SK-N-SH treated with all-trans-retinoic acid at 6 μM for 48 hours (cell line): ENCODE data around the gene SH3RF2.

Source experiments
- ATAC-seq: fragments of 200-7000 bp; cut with Tn5 transposase; 3 replicates; pipeline ENCODE4 v1.9.1; 2020; ENCODE audit warnings: mild to moderate bottlenecking, moderate library complexity
- BACH2 ChIP-seq: fragments of 250-450 bp; sonication (Bioruptor Pico); IDR thresholded peaks from 2 replicates; pipeline ENCODE4 v1.9.0; 2021; ENCODE audit warnings: mild to moderate bottlenecking, borderline replicate concordance
- CSDC2 ChIP-seq: fragments of 250-450 bp; sonication (Bioruptor Pico); IDR thresholded peaks from 2 replicates; pipeline ENCODE4 v1.5.0; 2020; ENCODE audit warnings: mild to moderate bottlenecking, moderate library complexity
- ESRRG ChIP-seq: fragments of 250-450 bp; sonication (Bioruptor Pico); IDR thresholded peaks from 2 replicates; pipeline ENCODE4 v1.6.1; 2021; ENCODE audit warnings: mild to moderate bottlenecking
- GLIS3 ChIP-seq: fragments of 250-450 bp; sonication (Bioruptor Pico); IDR thresholded peaks from 2 replicates; pipeline ENCODE4 v1.5.0; 2020; ENCODE audit warnings: mild to moderate bottlenecking, moderate library complexity
- ISL1 ChIP-seq: fragments of 250-450 bp; sonication (Bioruptor Pico); IDR thresholded peaks from 2 replicates; pipeline ENCODE4 v2.1.2; 2022; ENCODE audit warnings: mild to moderate bottlenecking, moderate library complexity
- OSR1 ChIP-seq: fragments of 250-450 bp; sonication (Bioruptor Pico); IDR thresholded peaks from 2 replicates; pipeline ENCODE4 v1.8.0; 2022; ENCODE audit warnings: moderate library complexity, mild to moderate bottlenecking, inconsistent platforms
- PPARA ChIP-seq: fragments of 250-450 bp; sonication (Bioruptor Pico); IDR thresholded peaks from 2 replicates; pipeline ENCODE4 v1.5.0; 2020; ENCODE audit warnings: mild to moderate bottlenecking, borderline replicate concordance
- RARB ChIP-seq: fragments of 250-450 bp; sonication (Bioruptor Pico); IDR thresholded peaks from 2 replicates; pipeline ENCODE4 v1.8.0; 2021; ENCODE audit warnings: mild to moderate bottlenecking, moderate library complexity
- SNAI2 ChIP-seq: fragments of 250-450 bp; sonication (Bioruptor Pico); IDR thresholded peaks from 2 replicates; pipeline ENCODE4 v1.5.0; 2020; ENCODE audit warnings: mild to moderate bottlenecking, moderate library complexity
- TCF4 ChIP-seq: fragments of 250-450 bp; sonication (Bioruptor Pico); IDR thresholded peaks from 2 replicates; pipeline ENCODE4 v1.8.0; 2021; ENCODE audit warnings: mild to moderate bottlenecking, moderate library complexity, borderline replicate concordance
- TOX ChIP-seq: fragments of 250-450 bp; sonication (Bioruptor Pico); IDR thresholded peaks from 2 replicates; pipeline ENCODE4 v1.8.0; 2021; ENCODE audit warnings: mild to moderate bottlenecking, moderate library complexity, borderline replicate concordance
- ZC3H10 ChIP-seq: fragments of 250-450 bp; sonication (Bioruptor Pico); IDR thresholded peaks from 2 replicates; pipeline ENCODE4 v1.5.1; 2021; ENCODE audit warnings: mild to moderate bottlenecking, moderate library complexity
- ZFP3 ChIP-seq: fragments of 250-450 bp; sonication (Bioruptor Pico); IDR thresholded peaks from 2 replicates; pipeline ENCODE4 v1.5.0; 2020; ENCODE audit warnings: mild to moderate bottlenecking, moderate library complexity
- ZFP30 ChIP-seq: fragments of 450-650 bp; formaldehyde crosslinking; IDR thresholded peaks from 2 replicates; pipeline ENCODE4 v1.5.0; 2022; ENCODE audit warnings: mild to moderate bottlenecking, moderate library complexity
- ZNF565 ChIP-seq: fragments of 450-650 bp; formaldehyde crosslinking; conservative IDR thresholded peaks from 2 replicates; pipeline ENCODE4 v1.5.0; 2020; ENCODE audit warnings: low read depth, mild to moderate bottlenecking, moderate library complexity
- ZNF70 ChIP-seq: fragments of 450-650 bp; formaldehyde crosslinking; IDR thresholded peaks from 2 replicates; pipeline ENCODE4 v1.5.0; 2020; ENCODE audit warnings: mild to moderate bottlenecking, moderate library complexity
- ZNF8 ChIP-seq: fragments of 450-650 bp; formaldehyde crosslinking; IDR thresholded peaks from 2 replicates; pipeline ENCODE4 v1.5.0; 2020; ENCODE audit warnings: mild to moderate bottlenecking, moderate library complexity
- TF ChIP-seq, protein P1 (sequence below): fragments of 250-450 bp; sonication (Bioruptor Pico); IDR thresholded peaks from 2 replicates; pipeline ENCODE4 v1.5.1; 2021; ENCODE audit warnings: mild to moderate bottlenecking, moderate library complexity
- TF ChIP-seq, protein P2 (sequence below): fragments of 250-450 bp; sonication (Bioruptor Pico); IDR thresholded peaks from 2 replicates; pipeline ENCODE4 v1.8.0; 2021; ENCODE audit warnings: low read depth, mild to moderate bottlenecking, moderate library complexity, borderline replicate concordance
- TF ChIP-seq, protein P3 (sequence below): fragments of 250-450 bp; sonication (Bioruptor Pico); IDR thresholded peaks from 2 replicates; pipeline ENCODE4 v1.5.0; 2020; ENCODE audit warnings: mild to moderate bottlenecking, moderate library complexity
- TF ChIP-seq, protein P4 (sequence below): fragments of 250-450 bp; sonication (Bioruptor Pico); IDR thresholded peaks from 2 replicates; pipeline ENCODE4 v1.8.0; 2020; ENCODE audit warnings: mild to moderate bottlenecking, moderate library complexity, borderline replicate concordance
- TF ChIP-seq, protein P5 (sequence below): fragments of 250-450 bp; sonication (Bioruptor Pico); IDR thresholded peaks from 2 replicates; pipeline ENCODE4 v1.5.1; 2020; ENCODE audit warnings: low read depth, mild to moderate bottlenecking, moderate library complexity

SH3RF2 gene

DNA sequence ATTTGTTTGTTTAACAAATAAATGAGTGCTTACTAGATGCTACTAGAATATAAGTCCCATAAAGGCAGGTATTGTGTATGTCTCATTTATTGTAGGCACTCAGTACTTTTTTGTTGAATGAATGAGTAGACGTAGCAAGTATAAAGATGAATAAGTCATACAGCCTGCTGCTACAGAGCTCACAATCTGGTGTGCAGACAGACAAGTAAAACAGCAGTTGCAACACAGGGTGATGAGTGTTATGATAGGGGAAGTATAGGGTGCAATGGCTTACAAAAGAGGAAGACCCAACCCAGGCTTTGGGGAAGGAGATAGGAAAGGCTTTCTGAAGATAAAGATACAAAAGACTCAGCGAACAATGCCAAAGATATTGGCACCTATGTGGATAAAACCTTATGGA is 47.7 kb downstream of the SH3RF2 start (continued):
- TF ChIP-seq, protein P1, sequence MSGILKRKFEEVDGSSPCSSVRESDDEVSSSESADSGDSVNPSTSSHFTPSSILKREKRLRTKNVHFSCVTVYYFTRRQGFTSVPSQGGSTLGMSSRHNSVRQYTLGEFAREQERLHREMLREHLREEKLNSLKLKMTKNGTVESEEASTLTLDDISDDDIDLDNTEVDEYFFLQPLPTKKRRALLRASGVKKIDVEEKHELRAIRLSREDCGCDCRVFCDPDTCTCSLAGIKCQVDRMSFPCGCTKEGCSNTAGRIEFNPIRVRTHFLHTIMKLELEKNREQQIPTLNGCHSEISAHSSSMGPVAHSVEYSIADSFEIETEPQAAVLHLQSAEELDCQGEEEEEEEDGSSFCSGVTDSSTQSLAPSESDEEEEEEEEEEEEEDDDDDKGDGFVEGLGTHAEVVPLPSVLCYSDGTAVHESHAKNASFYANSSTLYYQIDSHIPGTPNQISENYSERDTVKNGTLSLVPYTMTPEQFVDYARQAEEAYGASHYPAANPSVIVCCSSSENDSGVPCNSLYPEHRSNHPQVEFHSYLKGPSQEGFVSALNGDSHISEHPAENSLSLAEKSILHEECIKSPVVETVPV (CRISPR knock-in tag): no peak
- no peak for TF ChIP-seq ZNF70 (CRISPR knock-in tag)
- no peak for TF ChIP-seq ZFP3 (CRISPR knock-in tag)
- TF ChIP-seq, protein P2, sequence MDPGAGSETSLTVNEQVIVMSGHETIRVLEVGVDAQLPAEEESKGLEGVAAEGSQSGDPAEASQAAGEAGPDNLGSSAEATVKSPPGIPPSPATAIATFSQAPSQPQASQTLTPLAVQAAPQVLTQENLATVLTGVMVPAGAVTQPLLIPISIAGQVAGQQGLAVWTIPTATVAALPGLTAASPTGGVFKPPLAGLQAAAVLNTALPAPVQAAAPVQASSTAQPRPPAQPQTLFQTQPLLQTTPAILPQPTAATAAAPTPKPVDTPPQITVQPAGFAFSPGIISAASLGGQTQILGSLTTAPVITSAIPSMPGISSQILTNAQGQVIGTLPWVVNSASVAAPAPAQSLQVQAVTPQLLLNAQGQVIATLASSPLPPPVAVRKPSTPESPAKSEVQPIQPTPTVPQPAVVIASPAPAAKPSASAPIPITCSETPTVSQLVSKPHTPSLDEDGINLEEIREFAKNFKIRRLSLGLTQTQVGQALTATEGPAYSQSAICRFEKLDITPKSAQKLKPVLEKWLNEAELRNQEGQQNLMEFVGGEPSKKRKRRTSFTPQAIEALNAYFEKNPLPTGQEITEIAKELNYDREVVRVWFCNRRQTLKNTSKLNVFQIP: no peak
- TF ChIP-seq CSDC2: no peak
- no peak for TF ChIP-seq OSR1 (CRISPR knock-in tag)
- no peak for TF ChIP-seq ZFP30 (CRISPR knock-in tag)
- TF ChIP-seq ISL1 (CRISPR knock-in tag): no peak
- TF ChIP-seq TOX (CRISPR knock-in tag): no peak
- no peak for TF ChIP-seq ESRRG (CRISPR knock-in tag)

DNA sequence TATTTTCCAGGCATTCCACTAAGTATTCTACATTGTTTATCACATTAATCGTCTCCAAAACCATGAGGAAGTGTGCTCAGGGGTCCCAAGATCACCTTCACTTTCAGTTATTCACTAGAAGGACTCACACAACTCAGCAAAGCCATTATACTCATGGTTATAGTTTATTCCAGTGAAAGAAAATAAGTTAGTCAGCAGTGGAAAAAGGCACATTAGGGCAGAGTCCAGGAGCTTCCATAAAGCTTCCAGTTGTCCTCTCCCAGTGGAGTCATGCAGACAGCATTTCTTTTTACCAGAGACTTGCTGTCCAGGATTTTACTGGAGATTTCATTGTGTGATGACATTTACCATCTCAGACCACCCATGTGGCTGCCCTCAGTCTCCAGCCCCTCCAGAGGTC is 51.5 kb downstream of the SH3RF2 start:
- ATAC-seq: no peak
- TF ChIP-seq ZFP3 (CRISPR knock-in tag) (no peak), ZNF8 (CRISPR knock-in tag) (no peak), ZC3H10 (CRISPR knock-in tag) (no peak), PPARA (CRISPR knock-in tag) (no peak), CSDC2 (no peak), ESRRG (CRISPR knock-in tag) (no peak), ZNF565 (no peak), RARB (CRISPR knock-in tag) (no peak)
- TF ChIP-seq, protein P3, sequence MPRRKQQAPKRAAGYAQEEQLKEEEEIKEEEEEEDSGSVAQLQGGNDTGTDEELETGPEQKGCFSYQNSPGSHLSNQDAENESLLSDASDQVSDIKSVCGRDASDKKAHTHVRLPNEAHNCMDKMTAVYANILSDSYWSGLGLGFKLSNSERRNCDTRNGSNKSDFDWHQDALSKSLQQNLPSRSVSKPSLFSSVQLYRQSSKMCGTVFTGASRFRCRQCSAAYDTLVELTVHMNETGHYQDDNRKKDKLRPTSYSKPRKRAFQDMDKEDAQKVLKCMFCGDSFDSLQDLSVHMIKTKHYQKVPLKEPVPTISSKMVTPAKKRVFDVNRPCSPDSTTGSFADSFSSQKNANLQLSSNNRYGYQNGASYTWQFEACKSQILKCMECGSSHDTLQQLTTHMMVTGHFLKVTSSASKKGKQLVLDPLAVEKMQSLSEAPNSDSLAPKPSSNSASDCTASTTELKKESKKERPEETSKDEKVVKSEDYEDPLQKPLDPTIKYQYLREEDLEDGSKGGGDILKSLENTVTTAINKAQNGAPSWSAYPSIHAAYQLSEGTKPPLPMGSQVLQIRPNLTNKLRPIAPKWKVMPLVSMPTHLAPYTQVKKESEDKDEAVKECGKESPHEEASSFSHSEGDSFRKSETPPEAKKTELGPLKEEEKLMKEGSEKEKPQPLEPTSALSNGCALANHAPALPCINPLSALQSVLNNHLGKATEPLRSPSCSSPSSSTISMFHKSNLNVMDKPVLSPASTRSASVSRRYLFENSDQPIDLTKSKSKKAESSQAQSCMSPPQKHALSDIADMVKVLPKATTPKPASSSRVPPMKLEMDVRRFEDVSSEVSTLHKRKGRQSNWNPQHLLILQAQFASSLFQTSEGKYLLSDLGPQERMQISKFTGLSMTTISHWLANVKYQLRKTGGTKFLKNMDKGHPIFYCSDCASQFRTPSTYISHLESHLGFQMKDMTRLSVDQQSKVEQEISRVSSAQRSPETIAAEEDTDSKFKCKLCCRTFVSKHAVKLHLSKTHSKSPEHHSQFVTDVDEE (CRISPR knock-in tag): no peak
- TF ChIP-seq, protein P2: no peak
- TF ChIP-seq, protein P1 (CRISPR knock-in tag): no peak

DNA sequence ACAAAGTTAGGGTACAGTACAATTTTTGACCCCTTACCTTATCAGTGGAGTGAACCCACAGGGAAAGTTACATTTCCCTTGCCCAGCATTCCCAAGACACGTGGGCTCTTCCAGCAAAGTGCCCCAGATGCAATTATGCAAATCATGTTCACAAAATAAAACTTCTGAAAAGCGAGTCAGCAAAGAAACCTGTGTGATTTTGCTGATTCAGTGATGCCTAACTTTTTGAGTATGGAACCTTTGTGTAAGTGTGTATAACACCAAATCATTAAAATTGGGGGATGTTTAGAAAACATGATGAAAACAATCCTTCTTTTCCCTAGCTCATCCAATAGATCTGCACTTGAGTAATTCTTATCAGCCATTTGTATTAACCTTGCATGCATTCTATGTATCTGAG is 52.6 kb downstream of the SH3RF2 start:
- TF ChIP-seq TCF4 (CRISPR knock-in tag): no peak
- no peak for TF ChIP-seq ZFP30 (CRISPR knock-in tag)
- TF ChIP-seq PPARA (CRISPR knock-in tag): no peak
- no peak for TF ChIP-seq ZNF8 (CRISPR knock-in tag)
- TF ChIP-seq OSR1 (CRISPR knock-in tag): no peak

DNA sequence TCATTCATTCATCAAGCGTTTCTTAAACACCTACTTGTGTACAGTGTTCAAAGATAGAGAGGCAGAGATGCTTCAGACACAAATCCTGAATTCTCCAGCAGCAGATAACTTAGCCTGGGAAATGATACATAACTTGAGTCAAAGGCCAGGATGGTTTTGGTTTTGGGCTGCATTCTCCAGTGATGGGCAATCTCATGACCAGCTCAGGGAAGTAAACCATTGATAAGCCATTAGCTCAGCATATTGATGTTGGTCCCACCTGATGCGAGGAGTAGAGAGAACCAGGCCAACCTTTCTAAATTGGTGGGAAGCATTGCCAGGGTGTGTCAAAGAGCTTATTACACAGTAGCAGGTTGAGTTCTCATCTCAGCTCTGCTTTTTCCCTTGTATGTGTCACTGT is 53.0 kb downstream of the SH3RF2 start:
- TF ChIP-seq, protein P4, sequence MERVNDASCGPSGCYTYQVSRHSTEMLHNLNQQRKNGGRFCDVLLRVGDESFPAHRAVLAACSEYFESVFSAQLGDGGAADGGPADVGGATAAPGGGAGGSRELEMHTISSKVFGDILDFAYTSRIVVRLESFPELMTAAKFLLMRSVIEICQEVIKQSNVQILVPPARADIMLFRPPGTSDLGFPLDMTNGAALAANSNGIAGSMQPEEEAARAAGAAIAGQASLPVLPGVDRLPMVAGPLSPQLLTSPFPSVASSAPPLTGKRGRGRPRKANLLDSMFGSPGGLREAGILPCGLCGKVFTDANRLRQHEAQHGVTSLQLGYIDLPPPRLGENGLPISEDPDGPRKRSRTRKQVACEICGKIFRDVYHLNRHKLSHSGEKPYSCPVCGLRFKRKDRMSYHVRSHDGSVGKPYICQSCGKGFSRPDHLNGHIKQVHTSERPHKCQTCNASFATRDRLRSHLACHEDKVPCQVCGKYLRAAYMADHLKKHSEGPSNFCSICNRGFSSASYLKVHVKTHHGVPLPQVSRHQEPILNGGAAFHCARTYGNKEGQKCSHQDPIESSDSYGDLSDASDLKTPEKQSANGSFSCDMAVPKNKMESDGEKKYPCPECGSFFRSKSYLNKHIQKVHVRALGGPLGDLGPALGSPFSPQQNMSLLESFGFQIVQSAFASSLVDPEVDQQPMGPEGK (CRISPR knock-in tag): no peak
- TF ChIP-seq PPARA (CRISPR knock-in tag) (no peak), ZNF8 (CRISPR knock-in tag) (no peak), ZNF565 (no peak), ZFP30 (CRISPR knock-in tag) (no peak), ISL1 (CRISPR knock-in tag) (no peak), ZNF70 (CRISPR knock-in tag) (no peak), BACH2 (CRISPR knock-in tag) (no peak), SNAI2 (CRISPR knock-in tag) (no peak), GLIS3 (CRISPR knock-in tag) (no peak)
- TF ChIP-seq, protein P5, sequence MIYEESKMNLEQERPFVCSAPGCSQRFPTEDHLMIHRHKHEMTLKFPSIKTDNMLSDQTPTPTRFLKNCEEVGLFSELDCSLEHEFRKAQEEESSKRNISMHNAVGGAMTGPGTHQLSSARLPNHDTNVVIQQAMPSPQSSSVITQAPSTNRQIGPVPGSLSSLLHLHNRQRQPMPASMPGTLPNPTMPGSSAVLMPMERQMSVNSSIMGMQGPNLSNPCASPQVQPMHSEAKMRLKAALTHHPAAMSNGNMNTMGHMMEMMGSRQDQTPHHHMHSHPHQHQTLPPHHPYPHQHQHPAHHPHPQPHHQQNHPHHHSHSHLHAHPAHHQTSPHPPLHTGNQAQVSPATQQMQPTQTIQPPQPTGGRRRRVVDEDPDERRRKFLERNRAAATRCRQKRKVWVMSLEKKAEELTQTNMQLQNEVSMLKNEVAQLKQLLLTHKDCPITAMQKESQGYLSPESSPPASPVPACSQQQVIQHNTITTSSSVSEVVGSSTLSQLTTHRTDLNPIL: no peak
- TF ChIP-seq, protein P1 (CRISPR knock-in tag): no peak
- ATAC-seq: no peak

More for the DNA sequence above, 52.6 kb downstream of the SH3RF2 start:
- ATAC-seq: no peak
